HG02938 (cell line): ENCODE measurements around the gene ATXN2.

Source experiments
- ATAC-seq: cut with Tn5 transposase; IDR thresholded peaks from one replicate; pipeline ENCODE4 v1.9.1; 2021; ENCODE audit warnings: mild to moderate bottlenecking, moderate library complexity; ENCODE audit not compliant: unreplicated experiment

Gene ATXN2

DNA sequence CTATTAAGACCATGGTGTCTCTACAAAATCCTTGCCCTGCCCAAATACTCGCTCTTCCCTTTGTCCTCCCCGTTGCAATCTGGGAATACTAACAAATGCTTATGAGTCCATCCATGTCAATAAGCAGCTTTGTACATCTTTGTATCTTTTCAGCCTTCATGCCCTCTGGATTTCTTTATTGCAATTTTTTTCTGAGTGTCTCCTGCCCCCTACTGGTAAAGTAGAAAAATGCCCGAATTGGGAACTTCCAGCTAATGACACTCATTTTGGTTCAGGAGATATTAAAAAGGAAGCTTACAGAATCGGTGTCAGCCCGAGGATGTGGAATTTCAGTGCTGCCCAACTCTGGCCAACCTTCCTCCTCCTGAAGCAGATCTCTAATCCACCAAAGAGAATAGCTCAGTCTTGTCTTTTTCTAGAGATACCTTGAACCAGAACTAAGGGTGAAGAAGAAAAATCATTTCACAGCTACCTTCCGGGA is 147.4 kb downstream of the ATXN2 start:
- ATAC-seq, result no peak

DNA sequence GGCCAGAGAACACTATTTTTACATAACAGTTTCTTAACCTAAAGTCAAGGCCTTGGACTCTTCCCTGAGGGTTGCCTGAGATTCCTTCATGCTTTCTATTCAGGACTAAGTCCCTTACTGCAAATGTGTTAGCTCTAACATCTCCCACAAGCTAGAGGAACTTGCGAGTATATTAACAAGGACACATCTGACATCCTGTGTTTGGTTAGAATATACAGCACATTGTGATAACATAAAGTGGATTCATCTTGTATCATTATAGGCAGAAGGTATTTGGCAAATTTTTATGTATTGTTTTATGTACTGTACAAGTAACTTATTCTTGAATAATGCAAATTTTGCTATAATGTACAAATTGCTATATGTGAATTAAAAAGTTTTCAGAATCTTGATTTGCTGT is 147.9 kb downstream of the ATXN2 start:
- no peak for ATAC-seq

DNA sequence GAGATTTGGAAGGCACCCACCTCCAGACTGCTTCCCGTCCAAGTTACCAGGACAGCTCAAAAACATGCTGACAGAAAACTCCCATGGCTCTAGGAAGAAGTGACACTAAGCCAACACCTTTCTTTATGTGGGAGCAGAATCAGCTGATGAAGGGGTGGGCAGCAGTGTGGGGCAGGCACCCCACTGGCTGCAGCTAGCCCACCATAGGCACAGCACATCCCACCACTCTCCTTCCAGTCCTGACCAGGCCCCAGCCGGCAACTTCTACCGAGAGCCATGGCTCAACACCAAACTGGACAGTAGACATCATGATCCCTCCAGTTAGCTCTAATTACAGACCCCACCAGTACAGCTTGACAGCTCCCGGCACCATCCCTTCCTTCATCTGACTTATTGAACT is 148.4 kb downstream of the ATXN2 start:
- ATAC-seq, result no peak

DNA sequence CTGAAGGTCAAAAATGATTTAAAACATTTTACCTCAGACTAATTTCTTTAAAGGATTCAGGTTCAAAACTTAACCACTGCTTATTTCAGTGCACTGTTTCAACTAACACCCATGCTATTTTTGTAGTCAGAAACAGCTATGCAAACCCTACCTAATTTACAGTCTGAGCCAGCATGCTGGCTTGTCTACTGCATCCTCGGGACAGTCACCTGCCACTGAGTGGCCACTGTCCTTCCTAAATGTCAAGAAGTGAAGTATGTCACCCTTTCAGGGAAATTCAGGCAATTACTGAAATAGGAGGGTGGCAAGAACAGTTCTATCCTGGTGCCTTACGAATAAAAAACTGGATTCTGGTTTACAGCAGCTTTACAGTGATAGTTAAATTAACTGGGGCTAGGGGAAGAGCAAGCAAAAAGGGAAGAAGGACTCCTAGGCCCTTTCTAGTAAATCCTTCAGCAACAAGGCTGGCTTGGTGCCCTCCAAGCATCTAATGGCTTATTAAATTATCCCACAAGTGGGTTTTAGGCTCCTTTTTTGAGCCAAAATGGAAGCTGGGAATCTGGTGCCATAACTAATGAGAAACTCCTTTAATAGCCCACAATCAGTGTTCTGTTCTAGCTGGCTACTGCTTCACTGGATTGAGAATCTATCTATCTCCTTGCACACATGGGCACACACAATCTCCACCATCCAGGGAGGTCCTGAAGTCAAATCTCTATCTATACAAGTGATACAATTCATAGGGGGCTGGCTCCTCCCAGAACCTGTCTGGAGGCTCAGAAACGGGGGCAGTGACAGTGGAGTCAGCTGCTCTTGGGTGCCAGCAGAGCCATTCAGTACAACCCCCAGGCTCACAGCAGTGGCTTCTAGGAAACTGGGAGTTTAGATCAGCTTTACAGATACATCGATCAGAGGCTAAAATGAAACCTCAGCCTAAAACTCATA is 150.0 kb downstream of the ATXN2 start:
- ATAC-seq, result no peak

DNA sequence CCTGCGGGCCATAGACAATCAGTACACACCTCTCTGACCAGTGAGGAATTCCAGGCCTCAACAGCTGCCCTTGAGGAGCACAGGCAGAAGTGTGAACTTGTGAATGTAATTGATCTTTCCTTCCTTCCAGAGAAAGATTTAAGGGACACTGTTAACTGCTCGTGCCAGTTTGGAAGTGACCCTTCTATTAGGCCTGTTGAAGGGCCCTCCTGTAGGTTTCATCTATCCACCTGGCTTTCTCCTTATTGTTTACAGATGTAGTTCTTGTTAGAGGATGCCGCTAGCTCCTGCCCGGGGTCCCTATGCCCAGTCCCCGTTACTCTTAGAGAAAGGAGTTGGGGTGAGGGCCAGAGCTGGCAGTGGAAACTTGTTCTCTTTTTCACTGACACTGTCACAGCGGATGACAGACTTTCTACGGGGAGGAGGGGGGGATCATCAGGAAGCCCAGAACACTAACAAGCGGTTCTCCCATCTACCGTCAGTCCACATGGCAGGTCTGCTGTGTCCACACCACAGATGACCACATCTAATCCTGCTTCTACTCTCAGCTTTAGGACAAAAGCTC is 150.8 kb downstream of the ATXN2 start:
- ATAC-seq, result no peak

DNA sequence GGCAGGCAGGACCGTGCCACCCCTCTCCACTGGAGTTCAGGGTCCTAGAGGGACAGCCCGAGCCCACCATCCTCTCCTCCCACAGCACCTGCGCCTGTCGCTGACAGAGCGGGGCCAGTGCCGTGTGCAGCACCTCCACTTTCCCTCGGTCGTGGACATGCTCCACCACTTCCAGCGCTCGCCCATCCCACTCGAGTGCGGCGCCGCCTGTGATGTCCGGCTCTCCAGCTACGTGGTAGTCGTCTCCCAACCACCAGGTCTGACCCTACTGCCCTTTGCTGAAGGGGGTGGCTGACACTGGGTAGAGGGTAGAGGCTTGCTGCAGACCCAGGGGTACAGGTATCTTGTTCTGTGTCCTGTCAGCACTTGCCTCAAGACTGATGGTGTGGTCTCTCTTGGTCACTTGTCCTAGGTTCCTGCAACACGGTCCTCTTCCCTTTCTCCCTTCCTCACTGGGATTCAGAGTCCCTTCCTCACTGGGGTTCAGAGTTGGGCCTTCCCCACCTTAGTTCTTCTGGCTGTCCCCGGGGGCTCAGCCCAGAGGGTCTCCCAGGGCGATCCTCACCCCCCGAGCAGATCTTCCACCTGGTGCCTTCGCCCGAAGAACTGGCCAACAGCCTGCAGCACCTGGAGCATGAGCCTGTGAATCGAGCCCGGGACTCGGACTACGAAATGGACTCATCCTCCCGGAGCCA is 151.4 kb downstream of the ATXN2 start:
- no peak for ATAC-seq

DNA sequence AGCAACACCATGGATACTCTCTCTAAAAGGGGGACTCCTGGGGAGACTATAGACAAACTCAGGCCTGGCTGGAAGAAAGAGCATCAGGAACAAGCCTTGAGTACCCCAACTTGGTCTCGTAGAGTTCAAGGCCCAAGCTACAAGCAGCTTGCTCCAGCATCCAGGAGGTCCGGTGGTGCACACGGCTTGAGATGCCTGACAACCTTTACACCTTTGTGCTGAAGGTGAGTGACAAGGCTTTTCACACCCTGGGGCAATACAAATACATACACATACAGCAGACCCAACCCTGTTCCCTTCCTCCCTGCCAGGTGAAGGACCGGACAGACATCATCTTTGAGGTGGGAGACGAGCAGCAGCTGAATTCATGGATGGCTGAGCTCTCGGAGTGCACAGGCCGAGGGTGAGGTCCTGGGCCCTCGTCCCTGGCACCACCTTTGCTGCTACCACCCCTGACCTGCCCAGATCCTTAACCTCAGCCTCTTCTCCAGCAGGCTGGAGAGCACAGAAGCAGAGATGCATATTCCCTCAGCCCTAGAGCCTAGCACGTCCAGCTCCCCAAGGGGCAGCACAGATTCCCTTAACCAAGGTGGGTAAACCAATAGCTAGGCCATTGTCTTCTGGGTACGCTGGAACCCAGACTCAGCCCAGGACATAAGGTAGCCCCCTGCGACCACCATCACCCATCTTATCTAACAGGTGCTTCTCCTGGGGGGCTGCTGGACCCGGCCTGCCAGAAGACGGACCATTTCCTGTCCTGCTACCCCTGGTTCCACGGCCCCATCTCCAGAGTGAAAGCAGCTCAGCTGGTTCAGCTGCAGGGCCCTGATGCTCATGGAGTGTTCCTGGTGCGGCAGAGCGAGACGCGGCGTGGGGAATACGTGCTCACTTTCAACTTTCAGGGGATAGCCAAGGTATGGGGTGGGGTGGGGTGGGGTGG is 152.2 kb downstream of the ATXN2 start:
- no peak for ATAC-seq

DNA sequence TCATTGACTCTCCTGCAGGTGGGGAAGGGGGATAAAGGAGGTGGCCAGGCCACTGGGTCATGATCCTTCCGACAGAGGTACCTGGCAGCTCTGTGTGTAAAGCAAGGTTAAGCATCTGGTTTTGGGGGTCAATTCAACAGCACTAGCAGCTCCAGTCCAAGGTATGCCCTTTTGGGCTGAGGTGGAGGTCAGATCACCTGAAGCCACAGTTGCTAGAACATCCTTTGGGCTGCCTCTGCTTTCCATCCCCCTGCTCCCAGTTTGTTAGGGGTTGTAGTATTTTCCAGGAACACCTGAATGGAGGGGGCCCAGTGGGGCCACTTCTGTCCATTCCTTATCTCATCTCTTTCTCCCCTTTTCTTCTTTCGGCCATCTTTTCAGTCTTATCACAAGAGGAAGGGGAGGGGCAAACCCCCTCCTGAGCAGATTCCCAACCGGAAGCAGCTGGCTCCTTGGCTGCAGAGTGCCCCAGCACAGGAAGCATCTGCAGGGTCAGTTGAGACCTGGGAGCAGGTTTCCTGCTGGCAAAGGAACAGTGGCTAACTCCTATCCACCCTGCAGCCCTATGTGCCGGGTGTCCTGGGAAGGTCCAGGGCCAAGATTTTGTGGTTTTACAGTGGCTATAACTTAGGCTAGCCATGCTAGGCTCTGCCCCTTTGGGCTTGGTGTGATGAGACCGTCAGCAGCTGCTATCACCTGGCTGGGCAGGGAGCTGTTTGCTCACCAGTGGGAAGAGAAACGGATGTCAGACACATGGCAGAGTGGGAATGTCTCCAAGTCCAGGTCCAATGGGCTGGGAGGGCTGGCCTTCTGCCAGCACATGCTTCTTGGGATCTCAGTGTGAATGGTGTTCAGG is 153.2 kb downstream of the ATXN2 start:
- ATAC-seq, result no peak

DNA sequence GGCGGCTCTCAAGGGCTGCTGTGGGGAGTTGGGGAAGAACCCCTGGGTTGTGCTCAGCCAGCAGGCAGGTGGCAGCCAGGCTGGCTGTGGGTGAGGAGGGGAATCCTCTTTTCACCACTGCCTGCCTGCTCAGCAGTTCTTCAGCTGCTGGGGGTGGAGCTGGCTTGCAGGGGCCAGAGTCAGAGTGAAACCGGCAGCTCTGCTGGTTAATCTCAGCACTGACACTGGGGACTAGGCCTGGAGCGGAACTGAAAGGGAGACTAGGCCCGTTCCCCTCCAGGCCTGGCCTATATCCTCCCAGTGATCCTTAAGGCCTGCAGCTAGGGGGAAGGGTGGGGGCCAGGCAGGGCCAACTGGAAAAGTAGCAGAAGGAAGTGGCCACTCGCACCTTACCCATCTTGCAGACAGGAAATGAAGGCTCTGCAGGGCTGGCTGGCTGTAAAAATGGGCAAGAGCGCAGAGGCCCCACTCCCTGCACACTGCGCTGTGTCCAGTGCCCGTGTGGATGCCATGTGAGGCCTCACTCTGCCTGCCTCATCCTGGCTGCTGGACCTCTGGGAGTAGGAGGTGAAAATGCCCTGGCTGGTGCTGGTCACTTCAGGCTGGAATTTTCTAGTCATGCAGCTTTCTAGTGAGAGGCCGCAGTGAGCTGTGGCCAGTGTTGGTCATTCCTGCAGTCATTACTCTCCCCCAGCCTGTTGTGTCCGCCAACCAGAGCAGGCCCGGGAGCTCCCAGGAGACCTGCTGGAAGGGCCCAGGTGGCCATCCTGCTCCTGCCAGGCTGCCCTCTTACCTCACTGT is 154.0 kb downstream of the ATXN2 start:
- ATAC-seq, result peak; percentile 89

DNA sequence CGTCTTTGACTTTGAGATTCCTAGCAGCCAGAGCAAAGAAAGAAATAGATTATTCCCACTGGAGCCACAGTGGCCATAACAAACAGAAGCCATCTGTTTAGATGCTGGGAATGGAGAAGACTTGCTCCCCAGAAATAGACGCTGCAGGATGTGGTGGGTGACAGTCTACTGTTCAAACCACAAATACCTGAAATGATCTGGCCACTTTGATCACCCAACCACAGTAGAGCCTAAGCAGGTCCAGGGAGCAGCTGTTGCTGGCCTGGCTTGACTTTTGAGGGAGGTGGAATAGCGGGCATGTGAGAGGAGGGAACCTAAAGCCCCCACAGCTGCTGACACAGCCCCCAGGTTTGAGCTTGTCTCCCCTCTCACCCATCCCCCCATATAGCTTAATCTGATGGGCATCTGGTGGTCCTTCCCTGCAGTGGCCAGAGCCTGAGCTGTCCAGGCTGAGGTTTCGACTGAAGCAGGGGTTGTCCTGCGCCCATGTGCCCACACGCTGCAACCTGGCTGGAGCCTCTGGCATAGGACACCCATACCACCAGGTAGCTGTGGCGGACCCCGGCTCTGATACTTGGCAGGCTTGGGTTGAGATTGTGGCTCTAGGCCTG is 154.7 kb downstream of the ATXN2 start:
- ATAC-seq, result peak; percentile 44

DNA sequence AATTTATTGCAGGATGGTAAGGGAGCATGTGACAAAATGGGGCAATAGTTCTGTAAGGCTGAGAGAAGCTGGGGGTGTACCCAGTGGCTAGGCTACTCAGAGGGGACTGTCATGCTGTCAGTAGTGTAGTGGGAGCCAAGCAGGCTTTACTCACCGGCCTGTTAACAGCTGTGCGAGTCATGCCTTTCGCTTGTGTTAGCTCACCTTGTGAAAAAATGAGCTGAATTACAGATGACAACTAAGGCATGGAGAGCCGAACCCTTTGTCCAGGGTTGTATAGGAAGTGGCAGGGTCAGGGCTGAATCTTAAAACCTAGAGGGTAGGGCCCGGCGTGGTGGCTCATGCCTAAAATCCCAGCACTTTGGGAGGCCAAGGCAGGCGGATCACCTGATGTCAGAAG is 155.5 kb downstream of the ATXN2 start:
- no peak for ATAC-seq

DNA sequence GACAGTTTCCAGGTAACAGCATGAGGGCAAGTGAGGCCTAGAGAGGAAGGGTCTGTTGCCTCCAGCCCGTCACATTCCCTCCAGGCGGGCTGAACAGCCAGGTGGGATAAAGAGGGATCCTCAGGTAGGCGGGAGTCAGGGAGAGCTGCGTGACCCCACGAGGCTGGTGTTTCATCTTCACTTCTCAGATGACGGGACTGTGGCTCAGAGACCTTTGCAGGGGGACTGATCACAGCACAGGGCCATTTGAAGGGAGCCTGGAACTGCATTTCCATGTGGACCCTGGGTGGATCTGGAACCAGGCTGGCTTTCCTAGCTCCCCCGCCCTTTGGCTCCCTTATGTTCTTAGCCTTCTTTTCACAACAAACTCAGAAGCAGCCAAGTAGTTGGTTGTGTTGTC is 156.0 kb downstream of the ATXN2 start:
- no peak for ATAC-seq

DNA sequence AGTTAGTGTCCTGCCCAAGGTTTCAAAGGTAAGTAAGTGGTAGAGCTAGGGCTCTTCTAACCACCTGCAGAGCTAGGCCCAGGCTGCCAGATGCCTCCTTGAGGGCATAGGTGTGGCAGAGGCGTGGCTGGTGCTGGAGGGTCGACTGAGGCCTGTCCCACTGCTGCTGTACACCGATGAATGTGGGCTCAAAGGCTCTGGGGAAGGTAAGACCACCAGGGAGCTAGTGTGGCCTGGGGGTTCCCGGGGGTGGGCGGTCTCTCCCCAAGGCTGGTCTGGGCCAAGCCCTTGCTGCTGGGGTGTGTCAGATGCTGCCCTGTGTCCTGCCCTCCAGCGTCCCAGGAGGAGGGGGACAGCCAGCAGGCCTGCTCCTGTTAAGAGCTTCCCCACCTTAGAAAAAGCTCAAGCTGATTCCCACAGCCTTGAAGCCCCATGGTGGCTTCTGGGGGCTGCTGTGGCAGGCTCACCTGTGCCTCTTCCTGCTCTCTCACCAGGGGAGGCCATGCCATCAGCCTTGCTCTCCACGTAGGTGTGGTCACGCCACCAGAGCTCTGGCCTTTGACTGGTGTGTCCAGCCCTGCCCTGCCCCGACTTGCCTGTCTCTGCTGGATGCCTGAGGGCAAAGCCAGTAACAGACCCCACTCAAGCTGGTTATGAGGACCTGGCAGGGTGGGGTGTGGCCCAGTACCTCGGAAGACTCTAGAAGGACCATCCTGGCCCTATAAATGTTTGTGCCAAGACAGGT is 156.6 kb downstream of the ATXN2 start:
- no peak for ATAC-seq

DNA sequence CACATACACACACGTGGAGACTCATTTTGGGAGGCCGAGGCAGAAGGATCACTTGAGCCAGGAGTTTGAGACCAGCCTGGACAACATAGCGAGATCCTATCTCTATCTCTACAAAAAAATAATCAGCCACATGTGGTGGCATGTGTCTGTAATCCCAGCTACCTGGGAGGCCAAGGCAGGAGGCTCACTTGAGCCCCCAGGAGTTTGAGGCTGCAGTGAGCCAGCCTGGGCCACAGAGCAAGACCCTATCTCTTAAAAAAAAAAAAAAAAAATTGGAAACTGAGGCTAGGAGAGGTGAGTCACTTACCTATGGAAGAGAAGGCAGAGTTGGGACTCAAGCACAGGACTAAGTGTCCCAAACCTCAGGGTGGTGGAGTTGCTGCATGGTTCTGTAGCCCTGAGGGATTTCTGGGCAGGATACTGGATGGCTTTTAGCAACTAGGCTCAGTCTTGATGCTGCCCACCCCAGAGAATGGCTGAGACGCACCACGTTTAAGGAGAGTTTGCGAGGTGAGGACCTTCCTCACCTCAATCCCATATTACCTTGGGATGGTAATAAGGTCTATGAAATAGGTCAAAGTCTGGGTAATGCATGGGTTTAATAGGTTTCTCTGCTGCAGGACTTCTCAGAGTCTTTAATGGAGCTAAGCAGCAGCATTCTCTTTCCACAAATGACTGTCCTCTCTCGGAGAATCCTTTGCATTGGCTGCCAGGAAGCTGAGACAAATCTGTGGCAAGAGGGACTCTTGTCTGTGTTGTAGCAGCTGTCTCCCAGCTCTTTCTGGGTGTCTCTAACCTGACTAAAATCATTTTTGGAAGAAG is 157.8 kb downstream of the ATXN2 start:
- ATAC-seq, result no peak

DNA sequence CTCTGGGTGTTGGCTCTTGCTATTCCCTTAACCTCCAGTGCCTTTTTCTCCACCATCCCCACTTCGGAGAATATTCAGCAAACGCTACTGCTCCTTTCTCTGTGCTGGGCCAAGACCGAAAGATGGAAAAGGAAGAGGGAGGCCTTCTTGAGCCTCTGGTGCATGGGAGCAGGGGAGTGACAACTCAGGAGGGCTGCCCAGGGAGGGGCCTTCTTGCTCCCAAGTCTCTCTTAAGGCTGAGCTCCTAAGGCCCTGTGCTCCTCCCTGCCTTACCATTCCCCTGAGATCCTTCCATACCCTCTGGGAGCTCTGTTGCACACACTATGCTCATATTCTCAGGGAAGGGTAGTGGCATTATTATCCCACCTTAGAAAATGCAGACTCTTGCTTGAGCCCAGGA is 158.5 kb downstream of the ATXN2 start:
- ATAC-seq, result no peak

DNA sequence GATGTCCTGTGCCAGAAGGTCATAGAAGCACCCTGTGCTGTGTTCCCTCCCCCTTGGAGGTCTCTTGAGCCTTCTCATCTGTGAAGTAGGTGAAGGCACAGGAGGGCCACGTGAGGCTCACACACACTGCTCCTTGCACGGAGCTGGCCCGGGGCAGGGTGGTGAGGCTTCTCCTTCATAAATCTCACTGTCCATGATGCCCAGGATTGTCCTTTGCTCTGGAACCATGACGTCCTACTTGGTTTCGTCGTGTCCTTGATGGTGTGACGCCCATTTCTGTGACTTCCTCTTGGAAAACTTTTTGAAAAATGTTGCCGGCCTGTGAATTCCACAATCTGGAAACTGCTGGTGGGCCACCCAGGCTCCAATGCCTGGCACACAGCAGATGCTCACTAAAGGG is 159.0 kb downstream of the ATXN2 start:
- no peak for ATAC-seq

DNA sequence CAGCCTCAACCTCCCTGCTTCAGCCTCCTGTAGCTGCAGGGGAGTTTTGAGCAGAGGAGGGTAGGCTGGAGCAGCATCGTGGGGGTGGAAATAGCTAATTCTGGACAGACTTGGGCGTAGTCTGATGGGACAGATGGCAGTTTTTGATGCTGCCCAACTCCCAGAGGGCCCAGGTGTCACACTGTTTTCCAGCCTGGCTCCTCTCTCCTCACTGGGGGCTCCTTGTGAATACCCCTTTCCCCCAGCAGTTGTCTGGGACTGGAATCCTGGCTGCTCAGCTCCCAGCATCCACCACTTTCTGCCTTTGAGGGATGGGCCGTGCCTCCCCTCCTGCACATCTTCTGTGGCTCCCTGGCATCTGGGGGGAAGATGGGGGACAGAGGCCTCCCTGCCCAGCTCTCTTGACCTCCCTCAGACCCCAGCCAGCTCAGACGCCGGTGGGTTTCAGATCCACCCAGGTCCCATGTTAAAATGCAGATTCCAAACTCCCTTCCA is 159.4 kb downstream of the ATXN2 start:
- no peak for ATAC-seq
